ENCODE results near the gene UBE3B. TPM values are rescaled to one million over a fixed set of nuclear protein-coding genes. Genes with fewer than 3 reads are reported as not detected.

The UBE3B gene
- polyA plus RNA-seq, 1 experiment = 43.9 TPM

DNA sequence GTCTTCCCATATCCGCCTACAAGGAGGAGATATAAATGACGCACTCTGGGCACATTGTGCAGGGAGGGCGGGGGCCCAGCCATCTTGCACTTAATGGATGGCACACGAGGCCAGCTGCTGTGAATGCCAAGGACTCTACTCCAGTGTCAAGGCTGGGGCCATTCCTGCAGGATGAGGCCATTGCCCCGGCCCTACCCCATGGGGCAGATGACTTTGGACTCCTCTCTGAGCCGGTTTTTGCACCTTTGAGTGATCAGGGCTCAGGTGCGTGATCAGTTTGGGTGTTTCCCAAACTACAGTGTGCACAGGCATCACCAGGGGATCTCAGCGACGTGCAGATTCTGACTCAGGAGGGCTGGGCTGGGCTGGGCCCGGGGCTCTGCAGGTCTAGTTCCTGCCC lies 79.8 kb downstream of the UBE3B start:
- DNase-seq (ENCODE audit: low read depth) = no peak
- ChIA-PET POLR2A (no interaction called here), CTCF (interaction anchor here (0.7 kb wide), 1 partner anchor 41 kb away, joined by 3 read pairs; no protein-coding TSS in a partner anchor)
- peaks cover 11% of the 10 kb centered on the region for H3K27me3 ChIP-seq (ENCODE audit: control insufficient read depth, insufficient read depth, low read length)
- no peaks in the 10 kb centered on the region for H3K36me3 ChIP-seq (ENCODE audit: control insufficient read depth, insufficient read depth, low read length)
- no peak overlapping the region for H3K4me3 ChIP-seq (ENCODE audit: low read depth, low read length)
- TF ChIP-seq, protein P1, sequence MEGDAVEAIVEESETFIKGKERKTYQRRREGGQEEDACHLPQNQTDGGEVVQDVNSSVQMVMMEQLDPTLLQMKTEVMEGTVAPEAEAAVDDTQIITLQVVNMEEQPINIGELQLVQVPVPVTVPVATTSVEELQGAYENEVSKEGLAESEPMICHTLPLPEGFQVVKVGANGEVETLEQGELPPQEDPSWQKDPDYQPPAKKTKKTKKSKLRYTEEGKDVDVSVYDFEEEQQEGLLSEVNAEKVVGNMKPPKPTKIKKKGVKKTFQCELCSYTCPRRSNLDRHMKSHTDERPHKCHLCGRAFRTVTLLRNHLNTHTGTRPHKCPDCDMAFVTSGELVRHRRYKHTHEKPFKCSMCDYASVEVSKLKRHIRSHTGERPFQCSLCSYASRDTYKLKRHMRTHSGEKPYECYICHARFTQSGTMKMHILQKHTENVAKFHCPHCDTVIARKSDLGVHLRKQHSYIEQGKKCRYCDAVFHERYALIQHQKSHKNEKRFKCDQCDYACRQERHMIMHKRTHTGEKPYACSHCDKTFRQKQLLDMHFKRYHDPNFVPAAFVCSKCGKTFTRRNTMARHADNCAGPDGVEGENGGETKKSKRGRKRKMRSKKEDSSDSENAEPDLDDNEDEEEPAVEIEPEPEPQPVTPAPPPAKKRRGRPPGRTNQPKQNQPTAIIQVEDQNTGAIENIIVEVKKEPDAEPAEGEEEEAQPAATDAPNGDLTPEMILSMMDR (IDR thresholded peaks at IDR 0.05; ENCODE audit: insufficient read depth, low read depth, low read length) = no peak

DNA sequence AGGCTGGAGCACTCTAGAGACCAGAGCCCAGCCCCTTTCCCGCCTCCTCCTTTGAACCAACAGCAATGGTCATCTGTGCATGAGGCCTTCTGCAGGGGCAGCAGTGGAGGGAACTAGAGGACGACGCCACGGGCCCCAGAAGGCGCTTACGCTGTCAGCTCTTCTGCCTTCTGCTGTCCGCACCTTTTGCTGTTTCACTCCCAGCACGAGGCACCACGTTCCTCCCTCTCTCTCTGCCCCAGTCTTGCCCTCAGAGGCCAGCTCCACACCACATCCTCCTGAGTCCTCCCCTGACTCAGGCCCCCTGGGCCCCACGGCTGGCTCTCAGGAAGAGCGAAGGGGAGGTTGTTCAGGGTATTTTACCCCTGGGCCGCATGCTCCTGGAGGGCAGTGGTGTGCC lies 80.4 kb downstream of the UBE3B start:
- Histone ChIP-seq H3K36me3 (ENCODE audit: control insufficient read depth, insufficient read depth, low read length) (no peaks in the 10 kb centered on the region), H3K27me3 (ENCODE audit: control insufficient read depth, insufficient read depth, low read length) (peaks cover 11% of the 10 kb centered on the region), H3K4me3 (ENCODE audit: low read depth, low read length) (no peak overlapping the region)
- no peak for DNase-seq (ENCODE audit: low read depth)
- ChIA-PET POLR2A (no interaction called here), CTCF (no interaction called here)
- TF ChIP-seq, protein P1 (IDR thresholded peaks at IDR 0.05; ENCODE audit: insufficient read depth, low read depth, low read length) = no peak

DNA sequence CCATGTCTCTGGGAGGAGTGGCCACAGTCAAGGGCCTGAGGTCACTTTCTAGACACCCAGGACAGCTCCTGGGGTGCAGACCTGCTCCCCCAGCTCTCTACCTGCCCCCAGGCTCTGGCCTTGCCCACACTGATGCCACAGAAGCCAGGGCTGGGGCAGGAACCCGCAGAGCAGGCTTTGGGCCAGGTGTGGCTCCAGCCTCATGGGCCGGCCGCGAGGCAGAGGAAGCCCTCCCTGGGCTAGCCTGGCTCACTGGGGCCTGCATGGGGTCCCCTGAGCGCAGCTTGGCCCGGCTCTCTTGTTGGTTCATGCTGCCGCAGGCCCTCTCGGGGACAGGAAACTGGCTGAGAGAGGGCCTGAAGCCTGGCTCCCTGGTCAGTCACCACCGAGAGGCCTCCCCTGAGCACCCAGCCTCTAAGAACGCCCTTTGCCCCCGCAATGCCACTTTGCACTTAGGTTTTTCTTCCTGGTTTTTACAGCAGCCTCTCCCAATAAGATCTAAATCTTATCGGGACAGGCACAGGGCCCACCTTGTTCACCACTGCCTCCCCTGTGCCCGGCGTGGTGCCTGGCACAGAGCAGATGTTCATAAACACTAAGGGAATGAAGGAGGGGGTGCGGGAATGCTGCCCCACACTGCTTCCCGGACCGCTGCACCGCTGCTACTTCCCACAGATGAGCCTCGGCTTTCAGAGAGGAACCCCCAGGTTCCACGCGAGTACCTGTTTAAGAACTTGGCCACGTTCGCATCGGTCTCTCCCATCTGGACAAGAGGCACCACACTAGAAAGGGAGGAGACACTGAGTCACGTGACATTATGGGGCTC lies 81.2 kb downstream of the UBE3B start:
- POLR2A ChIA-PET = no interaction called here

DNA sequence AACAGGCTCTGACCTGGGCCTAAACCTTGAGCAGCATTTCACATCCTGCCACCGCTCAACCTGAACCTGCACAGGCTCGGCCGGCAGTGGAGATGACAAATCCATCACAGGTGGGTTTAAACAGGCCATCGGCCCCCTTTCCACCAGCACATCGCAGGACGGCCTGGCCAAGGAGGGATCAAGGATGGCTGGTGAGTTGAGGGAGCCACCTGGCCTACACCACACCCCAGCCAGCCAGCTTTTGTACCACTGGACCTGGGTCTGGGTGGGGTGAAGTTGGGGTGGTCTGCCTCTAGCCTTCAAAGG lies 81.7 kb downstream of the UBE3B start:
- CTCF ChIA-PET = no interaction called here

More for the DNA sequence above, 81.2 kb downstream of the UBE3B start:
- TF ChIP-seq, protein P1 (IDR thresholded peaks at IDR 0.05; ENCODE audit: insufficient read depth, low read depth, low read length) = no peak
- CTCF ChIA-PET = no interaction called here
- H3K4me3 ChIP-seq (ENCODE audit: low read depth, low read length) = no peak overlapping the region
- H3K36me3 ChIP-seq (ENCODE audit: control insufficient read depth, insufficient read depth, low read length) = no peaks in the 10 kb centered on the region
- peaks cover 8% of the 10 kb centered on the region for H3K27me3 ChIP-seq (ENCODE audit: control insufficient read depth, insufficient read depth, low read length)
- no peak for DNase-seq (ENCODE audit: low read depth)

DNA sequence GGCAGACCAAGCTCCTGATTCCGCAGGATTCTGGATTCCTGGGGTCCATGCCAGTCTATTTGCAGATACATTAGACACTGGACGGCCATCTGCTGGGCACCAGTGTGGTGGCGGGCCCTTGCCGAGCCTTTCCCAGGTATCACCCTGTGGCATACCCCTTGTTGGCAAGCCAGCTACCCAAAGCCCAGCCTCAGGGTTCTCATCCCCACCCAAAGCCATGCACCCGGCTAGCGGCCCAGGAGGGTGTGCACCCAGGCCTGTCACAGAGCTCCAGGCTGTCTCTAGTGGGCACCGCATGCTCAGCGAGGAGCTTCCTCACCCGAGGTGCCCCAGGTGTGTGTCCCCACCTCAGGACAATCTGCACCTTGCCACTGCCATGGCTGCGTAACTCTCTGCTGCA lies 82.2 kb downstream of the UBE3B start:
- no peaks in the 10 kb centered on the region for H3K36me3 ChIP-seq (ENCODE audit: control insufficient read depth, insufficient read depth, low read length)
- ChIA-PET POLR2A (interaction anchor here (0.5 kb wide), 1 partner anchor 39 kb away, joined by 3 read pairs; no protein-coding TSS in a partner anchor), CTCF (no interaction called here)
- no peak for DNase-seq (ENCODE audit: low read depth)
- no peak overlapping the region for H3K4me3 ChIP-seq (ENCODE audit: low read depth, low read length)
- TF ChIP-seq, protein P1 (IDR thresholded peaks at IDR 0.05; ENCODE audit: insufficient read depth, low read depth, low read length) = no peak
- H3K27me3 ChIP-seq (ENCODE audit: control insufficient read depth, insufficient read depth, low read length) = peaks cover 1% of the 10 kb centered on the region; the same call in 1 of the 2 replicates

More for the DNA sequence above, 81.7 kb downstream of the UBE3B start:
- DNase-seq (ENCODE audit: low read depth) = no peak
- H3K36me3 ChIP-seq (ENCODE audit: control insufficient read depth, insufficient read depth, low read length) = no peaks in the 10 kb centered on the region
- no peak overlapping the region for H3K4me3 ChIP-seq (ENCODE audit: low read depth, low read length)
- TF ChIP-seq, protein P1 (IDR thresholded peaks at IDR 0.05; ENCODE audit: insufficient read depth, low read depth, low read length) = no peak
- POLR2A ChIA-PET = interaction anchor here (0.5 kb wide), 1 partner anchor 38 kb away, joined by 3 read pairs; no protein-coding TSS in a partner anchor
- peaks cover 3% of the 10 kb centered on the region for H3K27me3 ChIP-seq (ENCODE audit: control insufficient read depth, insufficient read depth, low read length)
